HCT116 (cell line): ENCODE measurements around the gene AGBL1. TPM values are rescaled to one million over a fixed set of nuclear protein-coding genes. Genes with fewer than 3 reads are reported as not detected.

Experiments used
- ATAC-seq: fragments of 200-7000 bp; cut with Tn5 transposase; 2 replicates; pipeline ENCODE4 v1.9.1; 2020; ENCODE audit warnings: mild to moderate bottlenecking, moderate library complexity
- BruUV-seq: library from RNA; stranded (reverse); fragments of 400-500 nt; replicated peaks from 2 replicates; lab custom pipeline; 2021; lab: Mats Ljungman, UMichigan
- CTCF ChIA-PET: fragments of 300-600 bp; sonication (Branson Sonifier 250); formaldehyde crosslinking; loops from one replicate; lab custom pipeline; 2021; ENCODE audit warnings: antibody characterized with exemption; lab: Charles Lee
- POLR2A ChIA-PET: fragments of 300-600, 350-600 bp; sonication (Branson Sonifier 250); formaldehyde crosslinking; loops from one replicate; lab custom pipeline; 2021; ENCODE audit warnings: antibody characterized with exemption; lab: Charles Lee
- RAD21 ChIA-PET, 2 experiments: fragments of 300-600 bp; sonication (Branson Sonifier 250); formaldehyde crosslinking; loops; one replicate each; lab custom pipeline; 2023; ENCODE audit warnings: low total read pairs in 2 of 2; ENCODE audit not compliant: uncharacterized antibody in 2 of 2, unreplicated experiment in 2 of 2, low non-redundant PET in 1 of 2; lab: Charles Lee
- DNase-seq: peaks from one replicate; pipeline ENCODE4 v3.0.0-alpha.2; 2010; ENCODE audit warnings: low read depth, low spot score
- H2AFZ ChIP-seq: fragments of 200-600 bp; shearing (Covaris generic), sonication (generic); 2 replicates; pipeline ENCODE4 v1.6.1; 2017; ENCODE audit warnings: low read depth, mixed run types, mixed read lengths, antibody characterized with exemption, low read length; ENCODE audit not compliant: poor library complexity, severe bottlenecking
- H3K27ac ChIP-seq: 2 replicates; pipeline ENCODE4 v1.5.1; 2012; ENCODE audit warnings: low read depth, low read length
- H3K27me3 ChIP-seq: fragments of 200-600 bp; sonication (generic); 2 replicates; pipeline ENCODE4 v1.6.1; 2016; ENCODE audit warnings: mixed run types, low read length, mixed read lengths; ENCODE audit not compliant: insufficient read depth
- H3K36me3 ChIP-seq, 2 experiments: fragments of 200-500 bp in 1 of 2; fragments of 200-600 bp in 1 of 2; sonication (Bioruptor generic) in 1 of 2; sonication (generic) in 1 of 2; 2 replicates each; pipeline versions ENCODE4 v1.5.1 to v1.6.1; 2014 to 2016; ENCODE audit warnings: low read length in 2 of 2, inconsistent platforms in 1 of 2, mixed read lengths in 1 of 2, mixed run types in 1 of 2; ENCODE audit not compliant: insufficient read depth in 2 of 2, control insufficient read depth in 1 of 2
- H3K4me1 ChIP-seq, 2 experiments: fragments of 200-600 bp in 1 of 2; sonication (generic) in 1 of 2; 2 replicates each; pipeline versions ENCODE4 v1.5.1 to v1.6.1; 2012 to 2017; ENCODE audit warnings: low read length in 2 of 2, inconsistent platforms in 1 of 2, mild to moderate bottlenecking in 1 of 2, mixed read lengths in 1 of 2, mixed run types in 1 of 2, moderate library complexity in 1 of 2; ENCODE audit not compliant: insufficient read depth in 2 of 2, control insufficient read depth in 1 of 2
- H3K4me2 ChIP-seq: fragments of 200-600 bp; sonication (generic); 2 replicates; pipeline ENCODE4 v1.6.1; 2017; ENCODE audit warnings: mixed run types, low read length, mixed read lengths
- H3K4me3 ChIP-seq, 2 experiments: fragments of 200-600 bp in 1 of 2; sonication (generic) in 1 of 2; replicated peaks in 1 of 2; 2 replicates each; pipeline ENCODE4 v1.5.1; 2011 to 2016; ENCODE audit warnings: low read length in 2 of 2, control low read depth in 1 of 2, low read depth in 1 of 2, mild to moderate bottlenecking in 1 of 2, mixed read lengths in 1 of 2, mixed run types in 1 of 2
- H3K79me2 ChIP-seq: fragments of 200-600 bp; sonication (generic); 2 replicates; pipeline ENCODE4 v1.6.1; 2017; ENCODE audit warnings: mild to moderate bottlenecking, mixed run types, low read length, moderate library complexity, mixed read lengths; ENCODE audit not compliant: insufficient read depth
- H3K9ac ChIP-seq: fragments of 200-600 bp; sonication (generic); 2 replicates; pipeline ENCODE4 v1.6.1; 2016; ENCODE audit warnings: low read length, mixed read lengths
- H3K9me2 ChIP-seq: fragments of 200-600 bp; sonication (generic), shearing (Covaris generic); 2 replicates; pipeline ENCODE4 v1.6.1; 2017; ENCODE audit warnings: mixed run types, mild to moderate bottlenecking, moderate library complexity; ENCODE audit not compliant: insufficient read depth
- H3K9me3 ChIP-seq, 2 experiments: fragments of 200-500 bp in 1 of 2; fragments of 200-600 bp in 1 of 2; sonication (Bioruptor generic) in 1 of 2; sonication (generic) in 1 of 2; 2 replicates each; pipeline ENCODE4 v1.6.1; 2014 to 2017; ENCODE audit warnings: low read length in 2 of 2, mixed read lengths in 2 of 2, inconsistent platforms in 1 of 2, low read depth in 1 of 2, mild to moderate bottlenecking in 1 of 2, mixed run types in 1 of 2, moderate library complexity in 1 of 2; ENCODE audit not compliant: control insufficient read depth in 1 of 2, insufficient read depth in 1 of 2
- H4K20me1 ChIP-seq: fragments of 200-600 bp; sonication (generic), shearing (Covaris generic); 2 replicates; pipeline ENCODE4 v1.6.1; 2017; ENCODE audit warnings: mixed run types, mild to moderate bottlenecking, moderate library complexity; ENCODE audit not compliant: insufficient read depth
- EZH2 ChIP-seq: fragments of 200-600 bp; sonication (generic); IDR thresholded peaks from 2 replicates; pipeline ENCODE4 v1.6.1; 2017; ENCODE audit warnings: antibody characterized with exemption, mixed run types
- EZH2phosphoT487 ChIP-seq: fragments of 200-600 bp; IDR thresholded peaks from 2 replicates; pipeline ENCODE4 v1.6.1; 2018; ENCODE audit warnings: antibody characterized with exemption, borderline replicate concordance
- JUND ChIP-seq: IDR thresholded peaks from 2 replicates; pipeline ENCODE4 v1.6.1; 2012
- POLR2A ChIP-seq: IDR thresholded peaks from 2 replicates; pipeline ENCODE4 v1.7.0; 2011; ENCODE audit warnings: borderline replicate concordance; ENCODE audit not compliant: insufficient read depth, insufficient read length; ENCODE audit errors: extremely low read depth
- POLR2AphosphoS5 ChIP-seq: IDR thresholded peaks from 2 replicates; pipeline ENCODE4 v1.6.1; 2011; ENCODE audit warnings: mild to moderate bottlenecking, low read depth, low read length, moderate library complexity
- YY1 ChIP-seq: IDR thresholded peaks from 2 replicates; pipeline ENCODE4 v1.6.1; 2011; ENCODE audit warnings: low read length, low read depth, moderate library complexity, mild to moderate bottlenecking; ENCODE audit not compliant: insufficient replicate concordance; ENCODE audit errors: extremely low read depth
- intact Hi-C: fragments of 100-400 bp; cut with micrococcal nuclease; formaldehyde crosslinking; loops from 2 replicates; pipeline ENCODE4 v1.10.0; 2022
- total RNA-seq: library from RNA; stranded (reverse); gene quantifications from one replicate; pipeline ENCODE4 v1.2.1, GENCODE V29; 2021; ENCODE audit not compliant: unreplicated experiment
- TF ChIP-seq, protein P1 (sequence below), 3 experiments: fragments of 200-600 bp in 1 of 3; sonication (generic) in 1 of 3; IDR thresholded peaks in 2 of 3; conservative IDR thresholded peaks in 1 of 3; 2 replicates each; pipeline ENCODE4 v1.5.1; 2012 to 2017; ENCODE audit warnings: low read depth in 2 of 3, low read length in 2 of 3, antibody characterized with exemption in 1 of 3, borderline replicate concordance in 1 of 3, control low read depth in 1 of 3, mild to moderate bottlenecking in 1 of 3, mixed read lengths in 1 of 3, mixed run types in 1 of 3, moderate library complexity in 1 of 3; ENCODE audit not compliant: insufficient read depth in 1 of 3

AGBL1 gene
- total RNA-seq, 1 experiment from 2014 or later: not detected

DNA sequence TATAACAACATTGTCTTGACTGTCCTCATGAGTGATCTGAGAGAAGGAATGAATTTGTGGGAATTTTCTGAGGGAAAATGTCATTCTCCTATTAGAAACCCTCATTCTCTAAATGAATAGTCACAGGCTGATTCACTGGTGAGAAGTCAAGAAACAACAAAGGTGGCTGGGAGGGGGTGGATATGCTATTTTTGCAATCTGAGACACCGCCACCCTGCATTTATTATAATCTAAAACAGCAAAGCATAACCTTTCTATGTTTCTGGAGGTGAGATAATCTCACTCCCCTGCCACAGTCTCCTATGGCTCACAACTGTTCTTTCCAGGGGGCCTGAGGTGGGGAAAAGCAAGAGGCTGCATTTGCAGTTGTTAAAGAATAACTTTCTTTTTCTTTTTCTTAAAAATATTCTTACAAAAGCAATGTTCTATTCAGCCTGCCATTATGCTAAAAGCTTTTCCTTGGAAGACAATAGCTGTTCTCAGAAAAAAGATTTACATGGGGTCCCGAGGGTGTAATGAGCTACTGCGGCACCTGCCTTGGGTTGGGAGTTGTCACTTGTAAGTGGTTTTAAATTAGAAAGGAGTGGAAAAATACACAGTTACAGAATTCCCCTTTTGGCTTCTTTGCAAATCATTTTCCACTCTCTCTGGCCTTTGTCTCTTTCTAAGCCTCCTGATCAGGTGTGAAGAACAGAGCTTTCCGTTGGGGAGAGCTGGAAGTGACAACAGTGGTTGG, 220.9 kb downstream of the AGBL1 start:
- ATAC-seq (no peak), DNase-seq (no peak)
- ChIA-PET CTCF (no interaction called here), POLR2A (no interaction called here), RAD21 (no interaction called here)
- Histone ChIP-seq H3K36me3 (no peaks in the 10 kb centered on the region), H3K9me3 (peaks cover 3% of the 10 kb centered on the region in 2 experiments; a peak in 2 of 4 replicates), H3K4me1 (no peaks in the 10 kb centered on the region), H4K20me1 (no peaks in the 10 kb centered on the region), H3K4me2 (no peak overlapping the region), H3K9me2 (no peaks in the 10 kb centered on the region), H3K9ac (no peak overlapping the region), H3K27me3 (no peaks in the 10 kb centered on the region), H3K79me2 (no peaks in the 10 kb centered on the region), H2AFZ (no peak overlapping the region), H3K27ac (no peak overlapping the region), H3K4me3 (no peak overlapping the region)
- no TSS peak for BruUV-seq
- intact Hi-C loops: no loop called here
- TF ChIP-seq POLR2A (no peak), POLR2AphosphoS5 (no peak), EZH2 (no peak), JUND (no peak), EZH2phosphoT487 (no peak), YY1 (no peak)
- TF ChIP-seq, protein P1, sequence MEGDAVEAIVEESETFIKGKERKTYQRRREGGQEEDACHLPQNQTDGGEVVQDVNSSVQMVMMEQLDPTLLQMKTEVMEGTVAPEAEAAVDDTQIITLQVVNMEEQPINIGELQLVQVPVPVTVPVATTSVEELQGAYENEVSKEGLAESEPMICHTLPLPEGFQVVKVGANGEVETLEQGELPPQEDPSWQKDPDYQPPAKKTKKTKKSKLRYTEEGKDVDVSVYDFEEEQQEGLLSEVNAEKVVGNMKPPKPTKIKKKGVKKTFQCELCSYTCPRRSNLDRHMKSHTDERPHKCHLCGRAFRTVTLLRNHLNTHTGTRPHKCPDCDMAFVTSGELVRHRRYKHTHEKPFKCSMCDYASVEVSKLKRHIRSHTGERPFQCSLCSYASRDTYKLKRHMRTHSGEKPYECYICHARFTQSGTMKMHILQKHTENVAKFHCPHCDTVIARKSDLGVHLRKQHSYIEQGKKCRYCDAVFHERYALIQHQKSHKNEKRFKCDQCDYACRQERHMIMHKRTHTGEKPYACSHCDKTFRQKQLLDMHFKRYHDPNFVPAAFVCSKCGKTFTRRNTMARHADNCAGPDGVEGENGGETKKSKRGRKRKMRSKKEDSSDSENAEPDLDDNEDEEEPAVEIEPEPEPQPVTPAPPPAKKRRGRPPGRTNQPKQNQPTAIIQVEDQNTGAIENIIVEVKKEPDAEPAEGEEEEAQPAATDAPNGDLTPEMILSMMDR (IDR thresholded peaks at IDR 0.05 in 2 of 3, conservative IDR thresholded peaks at IDR 0.05 in 1 of 3; ENCODE audit: borderline replicate concordance in 1 of 3, insufficient read depth in 1 of 3, low read depth in 2 of 3, low read length in 2 of 3): no peak
